NOMO-1 (cell line): ENCODE measurements around the gene SEC62.
"Not testable (repeated sequence)": the region's sequence is repeated elsewhere in the genome, so short reads cannot be mapped to it uniquely, and the experiment has no call there.

Experiments
- DNase-seq, 2 experiments: peaks; one replicate each; lab custom pipeline; 2025; ENCODE audit not compliant: unreplicated experiment in 2 of 2; lab: John Stamatoyannopoulos, UW

The SEC62 gene

GRCh38 chr3:170012683-170013400 is 46.2 kb downstream of the SEC62 start:
- no peak for DNase-seq

- DNase-seq = no peak
Measured at GRCh38 chr3:170016057-170016456, 49.5 kb downstream of the SEC62 start.

GRCh38 chr3:170019306-170019705 is 52.7 kb downstream of the SEC62 start:
- not testable (repeated sequence) for DNase-seq

- DNase-seq = no peak
Measured at GRCh38 chr3:170021083-170021482, 54.5 kb downstream of the SEC62 start.

GRCh38 chr3:170022336-170022735 is 55.7 kb downstream of the SEC62 start:
- no peak for DNase-seq

- no peak for DNase-seq
Measured at GRCh38 chr3:170023165-170023564, 56.6 kb downstream of the SEC62 start.

- peak in 1 of 2 experiments; percentile 49 for DNase-seq
Measured at GRCh38 chr3:170024581-170024980, 58.0 kb downstream of the SEC62 start.

- DNase-seq = no peak
Measured at GRCh38 chr3:170027233-170028102, 60.9 kb downstream of the SEC62 start.

- peak; percentile 89 to 92 for DNase-seq
Measured at GRCh38 chr3:170033489-170033888, 66.9 kb downstream of the SEC62 start.

- peak; percentile 86 to 96 for DNase-seq
Measured at GRCh38 chr3:170037463-170038433, 71.1 kb downstream of the SEC62 start, which contains the start of gene GPR160. GPR160 (plus strand) TSS chr3:170037995; CDS start chr3:170083973, 45,978 bp downstream.

- peak; percentile 80 to 82 for DNase-seq
Measured at GRCh38 chr3:170038434-170039110, 72.0 kb downstream of the SEC62 start.

- DNase-seq = no peak
Measured at GRCh38 chr3:170040418-170040817, 73.8 kb downstream of the SEC62 start.

GRCh38 chr3:170043506-170043905 is 76.9 kb downstream of the SEC62 start:
- DNase-seq = no peak

- DNase-seq = peak in 1 of 2 experiments; percentile 32
Measured at GRCh38 chr3:170044271-170044670, 77.7 kb downstream of the SEC62 start.

- peak; percentile 91 to 99 for DNase-seq
Measured at GRCh38 chr3:170044795-170045244, 78.2 kb downstream of the SEC62 start.

GRCh38 chr3:170046269-170047132 is 79.9 kb downstream of the SEC62 start:
- no peak for DNase-seq

GRCh38 chr3:170047133-170047404 is 80.5 kb downstream of the SEC62 start:
- DNase-seq = no peak
